GM12864 (cell line): ENCODE data around the gene LRRC3.

Experiments
- DNase-seq: peaks from one replicate; pipeline ENCODE4 v3.0.0-alpha.2; 2011; ENCODE audit warnings: low read depth
- H3K4me3 ChIP-seq: 2 replicates; pipeline ENCODE4 v1.5.1; 2011; ENCODE audit warnings: mild to moderate bottlenecking, low read depth, low read length, control low read depth
- TF ChIP-seq, protein P1 (sequence below): IDR thresholded peaks from 2 replicates; pipeline ENCODE4 v1.5.1; 2011; ENCODE audit warnings: low read depth, mild to moderate bottlenecking, moderate library complexity, low read length, control low read depth, inconsistent platforms; ENCODE audit errors: missing control alignments

The LRRC3 gene

DNA sequence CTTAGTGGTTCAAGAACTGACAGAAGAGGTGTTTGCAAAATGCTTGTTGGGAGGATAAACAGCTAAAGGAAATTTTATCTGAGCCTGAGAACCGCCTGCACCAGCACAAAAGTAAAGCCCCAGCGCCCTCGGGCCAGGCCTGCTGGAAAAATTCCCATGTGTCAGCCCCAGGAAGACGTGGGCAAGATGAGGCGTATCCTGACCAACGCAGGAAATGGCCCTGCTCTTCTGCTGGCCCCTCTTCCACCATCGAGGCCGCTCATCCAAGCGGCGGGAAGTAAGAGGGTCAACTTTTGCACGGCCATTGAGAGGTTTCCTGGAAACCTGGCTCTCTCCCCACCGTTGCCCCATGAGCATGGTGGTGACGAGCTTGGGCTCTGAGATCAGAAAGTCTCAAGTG lies 39.6 kb downstream of the LRRC3 start:
- no peak overlapping the region for H3K4me3 ChIP-seq
- no peak for DNase-seq
- TF ChIP-seq, protein P1, sequence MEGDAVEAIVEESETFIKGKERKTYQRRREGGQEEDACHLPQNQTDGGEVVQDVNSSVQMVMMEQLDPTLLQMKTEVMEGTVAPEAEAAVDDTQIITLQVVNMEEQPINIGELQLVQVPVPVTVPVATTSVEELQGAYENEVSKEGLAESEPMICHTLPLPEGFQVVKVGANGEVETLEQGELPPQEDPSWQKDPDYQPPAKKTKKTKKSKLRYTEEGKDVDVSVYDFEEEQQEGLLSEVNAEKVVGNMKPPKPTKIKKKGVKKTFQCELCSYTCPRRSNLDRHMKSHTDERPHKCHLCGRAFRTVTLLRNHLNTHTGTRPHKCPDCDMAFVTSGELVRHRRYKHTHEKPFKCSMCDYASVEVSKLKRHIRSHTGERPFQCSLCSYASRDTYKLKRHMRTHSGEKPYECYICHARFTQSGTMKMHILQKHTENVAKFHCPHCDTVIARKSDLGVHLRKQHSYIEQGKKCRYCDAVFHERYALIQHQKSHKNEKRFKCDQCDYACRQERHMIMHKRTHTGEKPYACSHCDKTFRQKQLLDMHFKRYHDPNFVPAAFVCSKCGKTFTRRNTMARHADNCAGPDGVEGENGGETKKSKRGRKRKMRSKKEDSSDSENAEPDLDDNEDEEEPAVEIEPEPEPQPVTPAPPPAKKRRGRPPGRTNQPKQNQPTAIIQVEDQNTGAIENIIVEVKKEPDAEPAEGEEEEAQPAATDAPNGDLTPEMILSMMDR = no peak

DNA sequence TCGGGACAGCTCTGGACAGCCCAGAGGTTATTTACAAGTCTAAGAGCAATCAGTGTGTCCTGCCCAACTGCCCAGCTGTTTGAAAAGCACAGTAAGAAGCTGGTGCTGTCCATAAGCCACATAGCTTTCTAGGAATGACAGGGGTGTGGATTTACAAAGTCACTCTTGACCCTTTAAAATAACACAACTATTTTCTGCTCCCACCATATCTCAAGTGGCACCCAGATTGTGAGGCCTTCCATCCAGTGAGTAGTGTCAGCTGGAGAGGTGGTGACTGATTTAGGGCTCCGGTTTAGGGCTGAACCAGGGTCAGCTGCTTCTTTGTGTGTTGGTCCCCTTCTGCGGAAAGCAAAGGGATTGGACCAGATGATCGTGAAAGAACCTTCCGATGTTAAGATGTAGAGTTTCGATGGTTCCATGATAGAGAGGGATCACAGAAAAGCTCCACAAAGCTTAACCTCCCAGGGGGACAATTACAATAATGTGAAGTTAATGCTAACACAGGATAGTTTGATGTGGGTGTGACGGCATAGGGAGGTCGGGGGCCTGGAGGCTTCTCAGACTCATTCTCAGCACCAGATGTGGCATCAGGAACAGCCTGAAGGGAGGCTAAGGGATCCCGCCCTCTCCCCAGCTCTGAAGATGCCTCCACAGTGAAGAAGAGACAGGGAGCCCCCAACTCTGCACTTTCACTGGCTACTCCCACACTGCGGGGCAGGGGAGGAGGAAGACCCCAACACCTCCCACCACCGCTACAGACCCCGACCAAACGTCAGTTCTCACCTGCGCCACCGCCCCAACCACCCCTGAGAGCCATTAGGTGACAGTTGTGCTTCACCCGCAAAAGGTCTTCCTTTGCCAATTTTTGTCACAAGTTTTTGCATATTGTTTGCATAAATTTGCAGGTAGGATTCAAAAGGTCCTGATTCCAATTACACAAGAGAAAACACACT lies 40.6 kb downstream of the LRRC3 start:
- TF ChIP-seq, protein P1 = no peak
- H3K4me3 ChIP-seq = no peak overlapping the region
- DNase-seq = no peak

DNA sequence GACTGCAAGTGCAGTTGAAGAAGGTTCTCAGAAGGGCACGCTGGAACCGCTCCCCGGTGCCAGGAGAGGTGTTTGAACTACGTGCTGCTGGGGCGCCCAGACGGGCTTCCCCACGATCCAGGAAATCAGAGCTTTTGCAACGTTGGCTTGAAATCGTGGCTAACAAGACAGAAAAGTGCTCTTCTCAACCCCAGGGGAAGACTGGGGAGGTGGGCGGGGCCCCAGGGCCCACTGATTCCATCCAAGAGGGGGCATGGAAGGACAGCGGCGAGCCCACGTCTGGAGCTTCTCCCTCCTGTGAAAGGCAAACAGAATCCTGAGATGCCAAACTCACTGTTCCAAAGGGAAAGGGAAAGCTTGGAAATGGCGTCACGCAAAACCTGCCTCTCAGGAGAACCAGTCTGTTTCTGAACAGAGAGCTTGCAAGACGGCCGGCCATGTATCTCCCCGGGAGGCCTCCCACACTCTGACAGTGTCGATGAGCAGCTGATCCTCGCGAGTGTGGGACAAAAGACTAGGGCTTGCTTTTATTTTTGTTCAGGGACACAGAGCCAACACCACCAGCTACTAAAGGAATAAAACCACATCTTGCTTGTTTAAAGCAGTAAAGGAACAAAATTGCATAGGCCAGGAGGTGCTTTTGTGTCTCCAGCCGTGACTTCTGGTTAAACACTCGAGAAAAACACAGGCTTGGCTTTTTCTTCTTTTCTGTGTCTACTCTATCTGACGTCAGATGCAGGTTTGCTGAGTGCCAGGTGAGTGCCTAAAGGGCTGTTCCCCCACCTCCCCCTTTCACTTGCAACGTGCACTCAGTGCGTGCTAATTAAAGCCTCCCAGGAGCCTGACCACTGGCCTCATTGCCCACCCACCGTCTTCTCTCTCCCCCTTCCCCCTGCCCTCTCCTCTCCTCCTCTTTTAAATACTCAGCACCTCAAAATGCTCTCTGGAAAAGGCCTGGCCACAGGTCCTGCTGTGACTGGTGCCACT lies 41.5 kb downstream of the LRRC3 start:
- no peak for DNase-seq
- no peak overlapping the region for H3K4me3 ChIP-seq
- TF ChIP-seq, protein P1 = no peak

DNA sequence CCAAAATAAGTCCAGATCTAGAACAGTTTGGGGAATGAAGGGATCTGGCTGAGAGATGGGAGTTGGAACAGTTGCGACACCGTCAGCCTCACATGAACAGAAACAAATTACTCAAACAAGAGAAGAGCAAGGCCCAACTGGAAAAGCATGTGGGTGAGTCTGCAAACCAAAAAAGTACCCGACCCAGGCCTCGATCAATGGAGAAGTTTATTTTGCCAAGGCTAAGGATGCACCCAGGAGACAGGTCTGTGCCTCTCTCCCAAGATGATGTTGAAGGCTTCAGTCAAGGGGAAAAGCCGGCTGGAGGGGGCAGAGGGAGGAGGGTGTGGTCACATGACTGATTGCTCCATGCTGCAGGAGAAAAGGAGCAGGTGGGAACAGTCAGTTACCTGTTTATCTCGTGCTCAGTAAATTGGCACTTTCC lies 42.4 kb downstream of the LRRC3 start:
- H3K4me3 ChIP-seq = no peak overlapping the region
- no peak for DNase-seq
- TF ChIP-seq, protein P1 = no peak

DNA sequence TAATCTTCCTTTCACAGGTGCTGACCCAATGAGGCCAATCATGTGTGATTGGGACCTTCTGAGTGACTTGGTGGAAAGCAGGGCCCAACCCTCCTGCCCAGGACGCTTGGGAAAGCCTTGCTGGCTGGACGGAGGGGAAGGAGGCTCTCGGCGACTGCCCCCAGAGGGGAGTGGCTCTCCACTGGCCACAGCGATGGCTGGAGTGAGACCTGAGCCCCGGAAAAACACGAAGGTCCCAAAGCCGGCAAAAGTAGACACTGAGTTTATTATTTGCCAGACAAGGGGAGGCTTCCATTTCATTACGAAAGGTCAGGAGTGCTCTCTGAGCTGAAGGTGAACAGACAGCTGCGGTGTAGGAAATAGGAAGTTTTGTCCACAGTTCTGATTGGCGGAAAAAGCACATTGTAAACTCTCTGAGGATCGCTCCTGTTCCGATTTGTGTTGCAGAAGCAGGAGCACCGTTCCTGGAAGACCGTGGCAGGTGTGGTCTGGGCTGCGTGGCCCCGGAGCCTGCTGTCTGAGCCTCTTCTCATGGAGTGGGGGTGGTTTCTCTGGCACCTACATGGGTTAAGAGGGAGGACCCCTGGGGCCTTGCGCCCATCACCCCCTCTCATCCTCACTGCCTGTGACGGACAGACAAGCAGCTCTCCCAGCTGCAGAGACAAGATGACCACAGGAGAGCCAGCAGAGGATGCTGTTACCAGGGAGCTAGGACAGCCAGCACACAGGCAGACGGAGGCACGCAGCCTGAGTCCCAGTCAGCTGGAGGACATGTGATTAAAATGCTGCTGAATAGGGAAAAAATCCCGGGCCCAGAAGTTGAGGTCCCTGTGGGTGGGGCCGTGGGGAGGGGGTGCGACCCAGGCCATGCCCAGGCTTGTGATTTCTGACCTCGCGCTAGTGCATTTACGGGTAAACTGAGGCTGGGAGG lies 43.2 kb downstream of the LRRC3 start:
- TF ChIP-seq, protein P1 = no peak
- no peak overlapping the region for H3K4me3 ChIP-seq
- no peak for DNase-seq

DNA sequence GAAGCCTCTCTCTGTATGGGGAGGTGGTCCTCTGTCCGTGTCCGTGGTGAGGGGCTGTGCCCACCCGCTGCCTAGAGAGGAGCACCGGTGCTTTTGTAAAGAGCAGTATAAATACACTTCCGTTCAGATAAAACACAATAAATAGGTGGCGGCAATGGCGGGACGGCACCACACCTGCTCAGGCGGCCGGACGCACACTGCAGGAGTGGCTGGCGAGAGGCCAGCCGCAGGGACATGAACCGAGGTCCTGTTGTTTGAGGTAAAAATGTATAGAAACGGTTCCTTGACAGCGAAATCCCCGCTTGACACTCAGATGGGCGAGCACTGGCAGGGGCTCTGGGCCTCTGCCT lies 43.9 kb downstream of the LRRC3 start:
- TF ChIP-seq, protein P1 = no peak
- no peak overlapping the region for H3K4me3 ChIP-seq
- no peak for DNase-seq
